GM10266 (cell line): ENCODE data around the gene CCDC38.
"Not testable (repeated sequence)": the region's sequence is repeated elsewhere in the genome, so short reads cannot be mapped to it uniquely, and the experiment has no call there.

Source experiments
- DNase-seq: peaks from one replicate; pipeline ENCODE4 v3.0.0; 2012; ENCODE audit errors: extremely low spot score
- CTCF ChIP-seq: IDR thresholded peaks from 2 replicates; pipeline ENCODE4 v1.5.1; 2012; ENCODE audit warnings: mild to moderate bottlenecking, low read depth; ENCODE audit not compliant: control insufficient read depth, insufficient read depth; ENCODE audit errors: missing control alignments

CCDC38 gene

DNA sequence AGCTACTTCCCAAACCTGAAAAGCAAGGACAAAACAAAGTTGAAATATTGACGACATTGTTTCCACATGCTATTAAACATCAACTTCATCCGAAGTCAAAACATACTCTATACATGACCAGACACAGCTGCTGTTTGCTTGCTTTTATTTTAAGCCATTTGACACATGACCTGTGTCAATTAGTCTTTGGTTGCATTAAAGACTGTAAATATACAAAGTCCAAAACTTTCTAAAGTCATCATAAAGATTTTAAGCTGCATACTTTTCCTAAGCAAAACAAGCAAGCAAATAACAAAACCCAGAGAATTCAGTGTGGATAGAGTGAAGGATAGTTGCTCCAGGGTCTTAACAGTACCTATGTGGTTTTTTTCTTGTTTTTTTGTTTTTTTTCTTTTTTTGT, 31.9 kb upstream of the CCDC38 start:
- no peak for TF ChIP-seq CTCF

GRCh38 chr12:95972832-95973456, 30.5 kb upstream of the CCDC38 start:
- DNase-seq: no peak
- TF ChIP-seq CTCF: no peak

More for the DNA sequence above, 31.9 kb upstream of the CCDC38 start:
- DNase-seq: no peak

DNA sequence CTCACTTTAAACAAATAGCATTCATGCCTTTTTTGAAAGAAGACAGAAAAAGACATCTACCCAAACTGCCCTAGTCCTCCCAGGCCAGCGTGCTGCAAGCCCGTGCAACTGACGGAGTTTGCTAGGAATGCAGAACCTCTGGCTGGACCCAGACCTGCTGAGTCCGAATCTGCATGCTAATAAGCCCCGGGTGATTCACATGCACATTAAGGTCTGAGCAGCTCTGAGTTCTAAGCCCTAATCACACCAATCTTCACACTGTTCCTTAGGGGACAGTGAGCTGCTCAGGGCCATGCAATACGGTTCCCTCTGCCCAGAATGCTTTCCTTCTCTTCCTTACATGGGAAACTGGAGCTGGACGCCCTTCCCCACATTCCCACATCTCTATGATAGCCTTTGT, 28.5 kb upstream of the CCDC38 start:
- TF ChIP-seq CTCF: no peak
- no peak for DNase-seq

DNA sequence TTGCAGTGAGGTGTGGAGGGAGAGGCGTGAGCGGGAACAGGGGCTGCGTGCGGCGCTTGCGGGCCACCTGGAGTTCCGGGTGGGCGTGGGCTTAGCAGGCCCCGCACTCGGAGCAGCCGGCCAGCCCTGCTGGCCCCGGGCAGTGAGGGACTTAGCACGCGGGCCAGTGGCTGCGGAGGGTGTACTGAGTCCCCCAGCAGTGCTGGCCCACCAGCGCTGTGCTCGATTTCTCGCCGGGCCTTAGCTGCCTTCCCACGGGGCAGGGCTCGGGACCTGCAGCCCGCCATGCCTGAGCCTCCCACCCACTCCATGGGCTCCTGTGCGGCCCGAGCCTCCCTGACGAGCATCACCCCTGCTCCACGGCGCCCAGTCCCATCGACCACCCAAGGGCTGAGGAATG, 26.7 kb upstream of the CCDC38 start:
- DNase-seq: not testable (repeated sequence)

- DNase-seq: no peak
- TF ChIP-seq CTCF: no peak
Observed at GRCh38 chr12:95967301-95967700, 24.9 kb upstream of the CCDC38 start.

- DNase-seq: no peak
- TF ChIP-seq CTCF: no peak
Observed at GRCh38 chr12:95966287-95966870, 24.0 kb upstream of the CCDC38 start.

GRCh38 chr12:95963096-95963495, 20.7 kb upstream of the CCDC38 start:
- DNase-seq: no peak
- peak; percentile 31 for TF ChIP-seq CTCF

- TF ChIP-seq CTCF: no peak
- DNase-seq: no peak
Observed at GRCh38 chr12:95962222-95962621, 19.8 kb upstream of the CCDC38 start.
